SW480 (cell line): ENCODE measurements around the gene TMEM237.
A peak's percentile ranks its signal among the peaks of the same experiment; 100 is the strongest.

ENCODE experiments used
- DNase-seq: peaks from one replicate; pipeline ENCODE4 v3.0.0-alpha.2; 2016; ENCODE audit warnings: low spot score

The TMEM237 gene

DNA sequence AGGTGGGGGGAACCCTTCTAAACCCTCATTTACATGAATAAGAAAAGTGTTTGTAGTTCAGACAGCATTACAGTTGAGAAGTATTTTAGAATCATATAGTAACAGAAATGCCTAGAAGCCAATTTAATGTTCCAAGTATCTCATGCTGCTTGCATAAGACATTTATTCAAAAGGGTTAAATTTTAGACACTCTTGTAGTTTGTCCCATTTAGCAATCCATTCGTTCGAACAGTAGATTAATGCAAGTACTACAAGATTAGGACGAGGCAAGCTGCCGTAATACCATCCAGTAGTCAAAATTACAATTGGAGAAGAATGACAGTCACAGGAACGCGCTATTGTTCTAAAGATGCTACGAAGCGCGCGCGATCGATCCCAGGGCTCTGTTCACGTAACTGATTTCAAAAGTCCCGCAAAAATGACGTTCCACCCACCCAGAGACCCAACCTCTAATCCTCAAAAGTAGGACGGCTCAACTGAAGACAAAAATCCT, 1.2 kb downstream of the TMEM237 start:
- DNase-seq = peak; percentile 44

DNA sequence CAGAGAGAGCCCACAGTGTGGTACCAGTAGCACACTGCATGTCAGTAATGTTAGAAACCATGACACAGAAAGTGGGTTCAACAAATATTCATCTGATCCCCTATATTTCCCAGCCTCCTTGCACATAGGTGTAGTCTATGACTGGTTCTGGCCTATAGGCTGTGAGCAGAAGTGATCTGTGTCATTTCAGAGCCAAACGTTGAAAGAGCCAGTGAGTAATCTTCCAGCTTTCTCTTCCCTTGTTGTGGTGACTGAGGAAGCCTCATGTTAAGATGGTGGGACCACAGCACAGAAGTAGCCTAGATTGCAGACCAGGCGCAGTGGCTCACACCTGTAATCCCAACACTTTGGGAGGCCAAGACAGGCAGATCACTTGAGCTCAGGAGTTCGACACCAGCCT, 4.1 kb downstream of the TMEM237 start:
- no peak for DNase-seq

DNA sequence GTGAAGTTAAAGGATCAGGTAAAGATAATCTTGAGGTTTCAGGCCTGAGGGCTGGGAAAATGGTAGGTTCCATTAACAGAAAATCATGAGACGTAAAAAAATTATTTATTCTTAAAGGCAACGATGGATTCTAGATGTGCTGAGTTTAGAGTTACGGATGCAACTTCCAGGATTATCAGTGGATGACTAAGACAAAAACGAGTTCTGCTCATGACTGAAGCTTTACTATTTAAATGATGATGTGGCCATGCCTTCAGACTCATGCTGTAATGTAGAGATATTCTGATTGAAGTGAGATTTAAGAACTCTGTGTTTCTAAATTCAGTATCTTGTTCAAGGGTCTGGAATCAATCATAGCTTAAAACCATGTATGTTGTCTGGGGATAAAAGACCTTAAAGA, 5.0 kb downstream of the TMEM237 start:
- no peak for DNase-seq

DNA sequence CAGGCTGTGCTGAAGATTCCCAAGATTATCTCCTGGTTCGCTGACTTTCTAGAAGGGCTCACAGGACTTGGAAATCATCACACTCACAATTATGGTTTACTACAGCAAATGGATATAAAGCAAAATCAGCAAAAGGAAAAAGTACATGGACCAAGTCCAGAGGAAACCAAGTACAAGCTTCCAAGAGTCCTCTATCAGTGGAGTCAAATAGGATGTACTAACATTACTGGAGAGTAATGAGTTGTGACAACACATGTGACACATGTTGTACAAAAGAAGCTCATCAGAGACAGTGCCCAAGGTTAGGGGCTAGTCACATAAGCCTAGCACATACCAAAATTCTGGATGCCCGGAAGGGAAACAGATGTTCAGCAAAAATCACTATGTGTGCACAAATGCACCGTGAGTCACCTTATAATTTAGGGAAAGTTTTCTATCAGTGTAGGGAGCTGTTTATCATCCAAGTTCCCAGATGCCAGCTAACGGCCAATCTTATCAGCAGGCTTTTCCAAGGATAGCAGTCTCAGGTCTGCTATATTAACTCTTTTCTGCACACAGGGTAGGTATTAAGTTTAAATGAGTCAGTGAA, 9.5 kb downstream of the TMEM237 start:
- no peak for DNase-seq

DNA sequence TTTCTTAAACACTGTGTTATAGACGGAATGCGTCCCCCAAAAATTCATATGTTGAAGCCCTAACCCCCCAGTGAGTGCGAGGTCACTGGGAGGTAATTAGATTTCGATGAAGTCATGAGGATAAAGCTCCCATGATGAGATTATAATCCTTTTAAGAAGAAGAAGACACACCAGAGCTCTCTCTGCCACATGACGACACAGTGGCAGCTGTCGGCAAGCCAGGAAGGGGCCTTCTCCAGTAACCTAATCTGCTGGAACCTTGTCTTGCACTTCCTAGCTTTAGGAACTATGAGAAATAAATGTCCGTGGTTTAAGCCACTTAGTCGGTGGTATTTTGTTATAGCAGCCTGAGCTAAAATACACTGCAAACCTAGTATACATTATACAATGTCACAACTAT, 12.3 kb downstream of the TMEM237 start:
- no peak for DNase-seq

DNA sequence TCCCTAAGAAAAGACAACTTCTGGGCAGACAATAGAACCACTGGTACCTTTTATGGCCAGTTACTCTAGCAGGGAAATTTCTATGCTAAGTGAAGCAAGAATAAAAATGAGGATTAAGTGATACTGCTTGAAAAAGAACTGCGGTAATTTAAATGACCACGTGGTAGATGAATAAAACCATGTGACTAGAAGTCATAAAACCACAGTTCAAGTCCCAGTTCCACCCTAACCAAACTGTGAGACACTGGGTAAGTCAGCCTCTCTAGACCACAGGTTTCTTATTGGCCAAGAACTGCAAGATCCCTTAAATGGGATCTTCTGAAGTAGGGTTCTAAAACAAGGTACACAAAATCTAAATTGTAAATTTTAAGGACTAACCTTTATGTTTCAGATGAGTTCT, 12.7 kb downstream of the TMEM237 start:
- no peak for DNase-seq

DNA sequence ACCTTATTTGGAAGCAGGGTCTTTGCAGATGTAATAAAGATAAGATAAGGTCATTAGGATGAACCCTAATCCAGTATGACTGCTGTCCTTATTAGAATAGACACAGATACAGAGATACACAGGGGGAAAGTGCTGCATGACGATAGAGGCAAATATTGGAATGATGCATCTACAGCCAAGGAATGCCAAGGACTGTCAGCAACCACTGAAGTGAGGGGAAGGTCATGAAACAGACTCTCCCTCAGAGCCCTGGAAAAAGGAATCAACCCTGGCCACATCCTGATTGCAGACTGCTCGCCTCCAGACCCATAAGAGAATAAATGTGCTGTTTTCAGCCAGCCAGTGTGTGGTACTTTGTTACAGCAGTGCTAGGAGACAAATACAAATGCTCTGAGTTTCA, 14.8 kb downstream of the TMEM237 start:
- DNase-seq = no peak

DNA sequence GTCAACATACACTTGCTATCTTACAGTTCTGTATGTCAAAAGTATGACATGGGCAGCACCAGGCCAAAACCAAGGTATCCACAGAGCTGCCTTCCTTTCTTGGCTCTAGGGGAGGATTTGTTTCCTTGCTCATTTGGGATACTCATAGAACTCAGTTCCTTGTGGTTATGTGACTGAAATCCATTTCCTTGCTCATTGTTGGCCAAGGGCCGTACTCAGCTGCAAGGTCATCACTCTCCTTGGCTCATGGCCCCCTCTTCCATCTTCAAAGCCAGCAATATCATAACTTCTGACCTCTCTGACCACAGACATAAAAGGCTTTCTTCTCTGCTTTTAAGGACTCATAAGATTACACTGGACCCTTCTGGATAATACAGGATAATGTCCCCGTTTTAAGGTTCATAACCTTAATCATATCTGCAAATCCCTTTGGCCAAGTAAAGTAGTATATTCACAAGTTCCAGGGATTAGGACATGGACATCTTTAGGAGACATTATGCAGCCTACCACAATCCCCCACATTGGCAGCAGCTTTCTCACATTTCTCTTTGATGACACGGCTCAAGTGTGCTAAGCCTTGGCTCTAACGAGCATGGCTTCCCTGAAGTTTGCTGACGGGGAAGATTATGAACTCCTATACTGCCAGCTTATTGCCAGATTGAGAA, 20.9 kb downstream of the TMEM237 start:
- no peak for DNase-seq

DNA sequence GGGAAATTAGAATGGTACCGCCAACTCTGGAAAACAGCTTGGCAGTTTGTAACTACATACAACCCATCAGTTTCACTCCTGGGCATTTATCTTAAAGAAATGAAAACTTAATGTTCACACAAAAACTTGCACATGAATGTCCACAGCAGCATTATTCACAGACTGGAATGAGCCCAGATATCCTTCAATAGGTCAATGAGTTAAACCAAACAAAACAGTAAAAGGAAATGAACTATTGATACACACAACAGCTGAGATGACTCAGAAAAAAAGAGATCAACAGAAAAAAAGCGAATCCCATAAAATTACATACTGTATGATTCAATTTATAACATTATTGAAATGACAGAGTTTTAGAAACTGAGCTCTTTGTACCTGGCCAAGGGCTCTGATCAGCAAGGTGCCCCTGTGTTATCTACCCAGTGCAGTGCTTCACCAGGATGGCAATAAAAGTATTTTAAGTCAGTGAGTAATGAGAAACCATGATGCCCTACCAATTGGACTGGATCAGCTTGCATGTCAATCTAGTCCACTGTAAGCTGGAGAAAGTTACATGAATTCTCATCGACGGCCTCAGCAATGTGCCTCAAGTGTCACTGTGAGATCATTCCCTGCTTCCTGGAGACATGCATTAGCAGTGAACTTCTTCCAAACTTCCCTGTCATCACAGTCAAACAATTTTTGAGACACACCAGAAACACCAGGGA, 21.9 kb downstream of the TMEM237 start:
- DNase-seq = no peak

DNA sequence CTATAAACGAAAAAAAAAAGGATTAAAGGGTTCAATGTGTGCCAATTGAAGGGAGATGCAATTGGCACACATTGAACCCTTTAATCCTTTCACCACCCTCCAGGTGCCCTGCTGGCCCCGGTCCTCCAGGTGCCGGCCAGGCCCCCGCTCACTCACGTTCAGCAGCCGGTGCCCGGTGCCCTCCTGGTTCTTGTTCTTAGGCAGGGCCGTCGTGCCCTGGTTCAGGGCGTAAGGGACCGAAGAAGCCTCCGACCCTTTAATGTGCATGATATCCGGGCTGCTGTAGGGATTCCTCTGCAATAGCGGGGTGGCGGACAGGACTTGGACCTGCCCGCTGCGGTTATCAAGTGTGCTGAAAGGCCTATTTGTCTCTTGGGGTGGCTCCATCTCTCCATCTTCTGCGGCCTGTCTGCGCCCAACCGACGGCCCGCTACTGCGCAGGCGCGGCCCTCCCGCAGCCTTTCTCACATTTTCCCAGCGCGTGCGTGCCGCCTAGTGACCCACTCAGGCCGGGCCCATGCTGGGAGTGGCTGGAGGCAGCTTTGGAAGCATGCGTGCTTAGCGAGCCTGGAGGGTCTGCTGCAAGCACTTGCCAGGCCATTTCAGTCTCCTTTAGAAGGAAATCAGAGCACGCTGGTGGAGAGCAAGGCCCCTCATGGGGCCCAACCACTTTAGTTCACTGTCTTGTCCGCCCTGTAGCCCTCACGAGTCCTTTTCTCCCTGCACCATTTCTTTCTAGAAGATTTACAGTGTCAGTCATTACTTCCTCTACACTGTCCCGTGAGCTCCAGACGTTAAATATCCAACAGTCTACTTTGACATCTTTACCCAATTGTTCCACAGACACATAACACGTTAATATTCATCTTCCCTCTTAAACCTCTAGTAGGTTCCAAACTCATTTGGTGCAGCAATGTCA, 24.3 kb downstream of the TMEM237 start:
- DNase-seq = no peak

DNA sequence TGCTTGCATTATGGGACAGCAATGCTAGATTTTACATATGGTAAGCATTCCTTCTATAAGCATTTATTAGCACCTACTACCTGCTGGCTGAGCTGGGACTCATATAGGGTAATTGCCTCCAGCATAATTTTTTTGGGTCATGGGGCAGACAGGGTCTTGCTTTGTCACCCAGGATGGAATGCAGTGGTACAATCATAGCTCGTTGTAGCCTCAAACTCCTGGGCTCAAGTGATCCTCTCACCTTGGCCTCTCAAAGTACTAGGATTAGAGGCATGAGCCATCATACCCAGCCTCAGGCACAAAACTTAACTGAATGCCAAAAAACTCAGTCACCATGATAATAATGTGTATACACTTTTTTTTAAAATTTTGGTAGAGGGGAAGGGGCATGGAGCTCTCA, 35.3 kb downstream of the TMEM237 start:
- DNase-seq = no peak

DNA sequence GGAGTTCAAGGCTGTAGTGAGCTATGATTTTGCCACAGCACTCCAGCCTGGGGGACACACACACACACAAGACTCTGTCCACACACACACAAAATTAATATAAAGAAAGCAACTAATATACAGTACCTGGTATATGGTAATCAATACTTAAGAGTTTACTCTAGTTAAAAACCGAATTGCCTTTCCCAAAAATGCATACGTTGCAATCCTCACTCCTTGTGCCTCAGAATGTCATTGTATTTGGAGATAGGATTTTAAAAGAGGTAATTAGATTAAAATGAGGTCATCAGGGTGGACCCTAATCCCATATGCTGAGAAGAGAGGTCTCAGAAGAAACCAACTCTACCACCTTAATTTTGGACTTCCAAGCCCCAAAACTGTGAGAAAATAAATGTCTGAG, 35.7 kb downstream of the TMEM237 start:
- no peak for DNase-seq

DNA sequence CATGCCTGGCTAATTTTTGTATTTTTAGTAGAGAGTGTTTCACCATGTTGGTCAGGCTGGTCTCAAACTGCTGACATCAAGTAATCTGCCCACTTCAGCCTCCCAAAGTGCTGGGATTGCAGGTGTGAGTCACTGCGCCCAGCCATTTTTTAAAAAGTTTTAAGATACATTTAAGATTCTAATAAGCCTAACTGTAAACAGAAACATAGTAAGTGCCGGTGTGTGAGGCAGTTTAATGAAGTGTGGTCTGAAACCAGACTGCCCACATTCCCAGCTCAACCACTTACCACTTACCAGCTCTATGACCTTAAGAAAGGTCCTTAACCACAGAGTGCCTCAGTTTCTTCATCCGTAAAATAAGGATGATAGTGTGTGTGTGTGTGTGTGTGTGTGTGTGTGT, 42.4 kb downstream of the TMEM237 start:
- no peak for DNase-seq

DNA sequence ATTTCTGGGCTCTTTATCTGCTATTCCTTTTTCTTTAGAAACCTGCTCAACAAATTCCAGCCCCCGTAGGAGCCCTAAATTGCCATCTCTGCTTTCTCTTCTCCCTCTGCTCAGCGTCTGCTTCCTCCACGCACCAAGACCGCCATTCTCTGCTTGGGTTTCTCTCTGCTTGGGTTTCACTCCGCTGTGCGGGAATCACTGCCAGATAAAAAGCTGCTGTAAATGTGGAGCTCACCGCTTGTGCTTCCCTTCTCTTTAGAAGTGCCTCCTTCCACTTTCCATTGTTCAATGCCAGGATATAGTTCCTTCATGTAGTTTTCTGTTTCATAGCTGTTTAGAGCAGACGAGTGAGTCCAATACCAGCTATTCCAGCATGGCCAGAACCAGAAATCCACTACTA, 45.9 kb downstream of the TMEM237 start:
- DNase-seq = no peak

DNA sequence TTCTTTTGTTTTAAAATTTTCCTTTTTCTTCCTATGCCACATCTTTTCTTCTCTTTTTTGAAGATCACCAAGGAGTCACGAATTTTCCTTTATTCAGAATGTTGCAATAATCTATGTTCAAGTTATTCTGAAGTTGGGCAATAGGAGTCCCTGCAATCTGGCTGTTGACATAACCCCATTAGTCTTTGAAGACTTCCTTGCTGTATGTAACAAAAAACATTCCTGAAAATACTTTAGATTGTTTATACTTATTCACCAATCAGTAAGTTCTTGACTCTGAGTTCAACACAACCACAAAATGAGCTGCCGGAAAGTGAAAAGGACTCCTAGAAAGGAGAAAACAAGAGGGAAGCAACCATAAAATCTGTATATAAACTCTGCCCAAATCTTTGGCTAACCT, 62.8 kb downstream of the TMEM237 start:
- DNase-seq = no peak

DNA sequence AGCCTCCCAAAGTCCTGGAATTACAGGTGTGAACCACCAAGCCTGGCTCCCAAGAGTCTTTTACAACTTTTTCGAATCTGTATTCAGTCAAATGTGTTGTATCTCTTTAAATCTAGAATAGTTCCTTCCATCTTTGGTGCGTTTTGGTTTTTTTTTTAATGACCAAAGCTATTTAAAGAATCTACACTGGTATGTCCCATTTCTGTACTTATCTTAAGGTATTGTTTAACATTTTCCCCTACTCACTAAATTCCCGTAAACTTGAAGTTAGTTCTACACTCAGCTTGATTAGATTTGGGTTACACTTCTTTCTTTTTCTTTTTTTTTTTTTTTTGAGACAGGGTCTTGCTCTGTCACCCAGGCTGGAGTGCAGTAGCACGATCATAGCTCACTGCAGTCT, 63.8 kb downstream of the TMEM237 start:
- no peak for DNase-seq

DNA sequence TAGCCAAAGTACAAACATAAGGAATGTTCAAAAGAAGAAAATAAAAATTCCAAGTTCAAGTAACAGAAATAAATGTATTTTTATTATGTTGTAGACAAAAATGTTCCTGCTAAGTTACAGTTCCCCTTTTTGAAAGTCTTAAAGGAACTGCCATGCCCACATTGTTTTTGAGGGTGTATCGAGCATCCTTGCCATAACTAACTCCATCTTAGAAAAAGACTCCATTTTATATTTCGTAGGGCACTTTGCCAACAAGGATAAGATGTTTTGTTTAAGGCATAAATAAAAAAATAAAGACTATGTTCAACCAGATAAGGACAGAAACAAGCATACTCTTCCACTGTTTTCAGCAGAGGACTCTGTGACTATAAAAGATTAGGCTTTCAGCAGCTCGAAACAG, 67.3 kb downstream of the TMEM237 start:
- DNase-seq = no peak

DNA sequence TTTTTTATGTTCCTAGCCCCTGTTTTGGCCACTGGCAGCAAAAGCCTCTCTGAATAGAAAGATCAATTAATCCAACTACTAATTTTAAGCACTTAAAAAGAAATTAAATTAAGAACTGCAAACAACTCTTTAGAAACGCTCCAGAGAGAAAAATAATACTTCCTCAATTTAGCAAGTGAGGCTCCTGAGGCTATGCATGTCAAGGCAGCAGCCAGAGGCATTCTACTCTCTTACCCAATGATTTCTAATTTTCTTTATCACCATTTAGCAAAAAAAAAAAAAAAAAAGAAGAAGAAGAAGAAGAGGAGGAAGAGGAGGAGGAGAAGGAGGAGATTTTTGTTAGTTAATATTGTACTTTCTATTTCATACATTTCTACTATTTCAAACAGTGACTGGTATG, 68.5 kb downstream of the TMEM237 start:
- DNase-seq = no peak

DNA sequence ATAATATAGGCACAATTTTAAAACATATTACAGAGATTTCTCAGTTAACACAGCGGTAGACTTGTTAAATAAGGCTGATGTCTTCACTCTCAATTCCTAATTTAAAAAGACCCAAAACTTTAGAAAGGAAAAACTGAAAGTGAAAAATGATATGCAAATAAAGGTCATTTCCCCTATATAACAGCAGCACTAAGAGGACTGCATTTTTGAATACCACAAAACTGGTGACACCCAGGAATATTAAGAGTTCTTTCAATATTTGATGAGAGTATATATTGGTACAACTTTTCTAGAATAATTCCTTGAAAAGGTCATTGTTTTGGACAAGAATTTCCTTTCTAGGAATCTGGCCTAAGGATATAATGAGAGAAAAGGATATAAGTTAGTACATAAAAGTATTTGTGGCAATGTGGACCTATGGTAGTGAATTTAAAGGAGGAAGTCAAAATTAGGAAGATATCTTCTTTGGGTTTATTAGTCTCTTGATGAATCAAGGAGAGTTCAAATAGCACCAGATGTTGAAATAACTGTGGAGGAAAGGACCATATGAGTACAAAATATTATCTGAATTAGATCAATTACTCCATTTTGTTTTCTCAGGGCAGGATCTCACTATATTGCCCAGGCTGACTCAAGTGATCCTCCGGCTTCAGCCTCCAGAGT, 70.3 kb downstream of the TMEM237 start:
- DNase-seq = no peak
